NCI-H2107 treated with DMSO at 0.1 percent for 48 hours (cell line): Measurements from ENCODE around the gene ADGRD2.
A peak's percentile ranks its signal among the peaks of the same experiment; 100 is the strongest.

Source experiments
- DNase-seq: peaks from one replicate; lab custom pipeline; 2025; ENCODE audit not compliant: unreplicated experiment; lab: John Stamatoyannopoulos, UW

ADGRD2 gene

GRCh38 chr9:124436320-124436719, 13.9 kb upstream of the ADGRD2 start:
- DNase-seq: no peak

- DNase-seq: peak; percentile 2
Measured at GRCh38 chr9:124437086-124437485, 13.2 kb upstream of the ADGRD2 start.

- no peak for DNase-seq
Measured at GRCh38 chr9:124438091-124438490, 12.2 kb upstream of the ADGRD2 start.

- no peak for DNase-seq
Measured at GRCh38 chr9:124439086-124439485, 11.2 kb upstream of the ADGRD2 start.

DNA sequence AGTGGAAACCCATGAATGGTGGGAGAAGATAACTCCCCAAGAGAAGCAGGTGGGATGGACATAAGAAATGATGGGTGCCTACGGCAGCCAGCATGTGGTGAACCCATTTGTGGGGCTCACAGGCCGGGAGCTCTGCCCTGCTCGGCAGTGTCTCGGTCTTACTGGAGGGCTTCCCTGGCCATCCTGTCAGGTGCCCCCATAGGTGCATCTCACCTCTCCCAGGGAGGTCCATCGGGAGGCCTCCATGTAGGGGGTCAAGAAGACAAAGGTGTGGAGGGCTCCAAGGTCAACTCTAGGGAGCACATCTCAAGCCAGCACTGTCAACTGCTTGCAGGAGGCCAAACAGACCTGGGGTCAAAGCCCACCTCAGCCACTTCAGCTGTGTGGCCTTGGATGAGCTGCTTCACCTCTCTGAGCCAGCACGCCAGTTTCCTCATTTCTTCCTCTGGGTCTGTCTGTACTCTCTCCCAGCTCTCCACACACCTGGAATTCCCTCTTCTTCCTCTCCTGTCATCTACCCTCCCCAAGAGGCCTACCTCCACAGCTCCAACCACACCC, 10.5 kb upstream of the ADGRD2 start:
- no peak for DNase-seq

DNA sequence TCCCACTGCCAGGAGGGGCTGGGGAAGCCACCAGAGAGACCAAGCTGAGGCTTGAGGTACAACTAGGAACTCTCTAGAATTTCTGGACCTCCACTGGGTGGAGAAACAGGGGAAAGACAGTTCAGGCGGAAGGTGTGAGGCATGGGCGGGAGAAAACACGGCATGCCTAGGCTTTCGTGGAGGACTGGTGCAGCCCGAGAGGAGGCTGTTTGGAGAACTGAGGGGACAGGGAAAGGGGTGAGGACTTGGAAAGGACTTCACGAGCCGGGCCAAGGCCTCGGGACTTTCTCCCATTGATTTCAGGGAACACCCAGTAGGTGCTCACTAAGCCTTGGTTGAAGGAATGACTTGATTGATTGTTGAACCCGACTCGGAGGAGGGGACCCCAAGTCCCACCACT, 9.5 kb upstream of the ADGRD2 start:
- DNase-seq: no peak

GRCh38 chr9:124441291-124441690, 9.0 kb upstream of the ADGRD2 start:
- no peak for DNase-seq

DNA sequence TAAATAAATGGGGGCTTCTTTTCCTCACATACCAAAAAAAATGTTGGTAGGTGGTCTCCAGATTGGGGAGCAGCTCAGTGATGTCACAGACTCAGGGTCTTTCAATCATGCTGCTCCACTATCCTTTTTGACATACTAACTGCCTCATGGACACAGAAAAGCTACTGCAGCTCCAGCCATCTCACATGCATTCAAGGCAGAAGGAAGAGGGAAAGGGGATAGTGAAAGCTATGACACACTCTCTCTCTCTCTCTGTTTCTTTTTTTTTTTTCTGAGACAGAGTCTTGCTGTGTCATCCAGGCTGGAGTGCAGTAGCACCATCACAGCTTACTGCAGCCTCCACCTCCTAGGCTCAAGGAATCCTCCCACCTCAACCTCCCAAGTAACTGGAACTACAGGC, 7.9 kb upstream of the ADGRD2 start:
- no peak for DNase-seq

GRCh38 chr9:124442826-124443225, 7.4 kb upstream of the ADGRD2 start:
- peak; percentile 2 for DNase-seq

- no peak for DNase-seq
Measured at GRCh38 chr9:124443625-124444024, 6.6 kb upstream of the ADGRD2 start.

DNA sequence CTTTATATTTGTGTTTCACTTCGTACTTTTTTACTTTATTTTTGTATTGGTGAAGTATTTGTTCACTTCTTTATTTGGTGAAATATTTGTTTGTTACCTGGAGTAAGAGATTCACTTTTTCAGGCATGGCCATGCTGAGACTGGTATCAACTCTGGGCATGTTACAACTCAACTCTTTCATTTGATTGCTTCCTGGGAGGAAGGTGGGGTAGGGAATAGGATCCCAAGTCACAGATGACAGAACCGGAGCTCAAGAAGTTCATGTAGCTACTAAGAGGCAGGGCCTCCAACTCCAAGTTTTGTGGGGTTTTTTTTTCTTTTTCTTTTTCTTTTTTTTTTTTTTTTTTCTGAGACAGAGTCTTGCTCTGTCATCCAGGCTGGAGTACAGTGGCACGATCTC, 6.1 kb upstream of the ADGRD2 start:
- no peak for DNase-seq

GRCh38 chr9:124447297-124447661, 3.0 kb upstream of the ADGRD2 start:
- DNase-seq: no peak

- no peak for DNase-seq
Measured at GRCh38 chr9:124448019-124448418, 2.2 kb upstream of the ADGRD2 start.

GRCh38 chr9:124449381-124450151, 685 bp upstream of the ADGRD2 start:
- no peak for DNase-seq

DNA sequence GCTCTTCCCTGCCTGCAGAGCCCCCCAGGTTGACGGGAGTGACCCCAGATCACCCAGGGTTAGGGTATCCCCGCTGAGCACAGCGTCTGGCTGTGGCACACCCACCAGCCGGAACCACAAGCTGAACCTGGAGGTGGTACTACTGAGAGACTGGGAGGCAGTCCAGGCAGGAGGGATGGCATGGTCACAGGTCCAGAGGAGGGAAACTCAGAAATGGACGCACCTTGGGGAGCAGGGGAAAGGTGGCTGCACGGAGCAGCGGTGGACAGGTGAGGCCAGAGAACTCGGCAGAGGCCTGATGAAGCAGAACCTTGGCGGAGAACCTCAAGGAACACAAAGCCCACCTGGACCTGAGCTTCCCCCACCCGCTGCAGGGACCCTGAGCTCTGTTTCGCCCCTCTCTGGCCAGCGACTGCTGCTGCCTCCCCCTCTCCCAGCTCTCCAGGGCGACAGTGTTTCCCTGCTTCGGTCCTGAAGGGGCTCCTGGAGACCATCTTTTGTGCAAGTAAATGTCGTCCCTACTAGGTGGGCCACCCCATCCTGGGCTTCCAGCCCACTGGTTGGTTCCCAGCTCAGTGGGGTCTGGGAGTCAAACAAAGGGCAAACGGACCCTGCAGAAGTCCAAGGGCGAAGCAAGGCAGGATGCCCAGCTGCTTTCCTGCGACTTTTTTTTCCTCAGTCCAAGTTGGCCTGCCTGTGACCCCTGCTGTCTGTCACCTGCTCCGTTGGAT, 845 bp downstream of the ADGRD2 start:
- DNase-seq: no peak

DNA sequence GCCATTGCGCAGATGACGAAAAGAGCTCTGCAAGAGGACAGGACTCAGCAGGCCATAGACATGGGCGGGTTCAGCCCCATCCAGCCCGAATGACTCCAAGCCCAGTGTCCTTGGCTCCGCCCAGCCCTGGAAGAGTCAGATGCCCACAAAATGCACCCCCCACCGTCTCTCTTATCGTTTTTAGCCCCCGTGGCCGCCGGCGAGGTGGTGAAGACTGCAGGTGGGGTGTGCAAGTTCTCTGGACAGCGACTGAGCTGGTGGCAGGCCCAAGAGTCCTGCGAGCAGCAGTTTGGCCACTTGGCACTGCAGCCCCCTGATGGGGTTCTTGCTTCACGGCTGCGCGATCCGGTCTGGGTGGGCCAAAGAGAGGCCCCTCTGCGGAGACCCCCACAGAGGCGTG, 2.1 kb downstream of the ADGRD2 start:
- no peak for DNase-seq

- DNase-seq: no peak
Measured at GRCh38 chr9:124452841-124453585, 2.8 kb downstream of the ADGRD2 start.

DNA sequence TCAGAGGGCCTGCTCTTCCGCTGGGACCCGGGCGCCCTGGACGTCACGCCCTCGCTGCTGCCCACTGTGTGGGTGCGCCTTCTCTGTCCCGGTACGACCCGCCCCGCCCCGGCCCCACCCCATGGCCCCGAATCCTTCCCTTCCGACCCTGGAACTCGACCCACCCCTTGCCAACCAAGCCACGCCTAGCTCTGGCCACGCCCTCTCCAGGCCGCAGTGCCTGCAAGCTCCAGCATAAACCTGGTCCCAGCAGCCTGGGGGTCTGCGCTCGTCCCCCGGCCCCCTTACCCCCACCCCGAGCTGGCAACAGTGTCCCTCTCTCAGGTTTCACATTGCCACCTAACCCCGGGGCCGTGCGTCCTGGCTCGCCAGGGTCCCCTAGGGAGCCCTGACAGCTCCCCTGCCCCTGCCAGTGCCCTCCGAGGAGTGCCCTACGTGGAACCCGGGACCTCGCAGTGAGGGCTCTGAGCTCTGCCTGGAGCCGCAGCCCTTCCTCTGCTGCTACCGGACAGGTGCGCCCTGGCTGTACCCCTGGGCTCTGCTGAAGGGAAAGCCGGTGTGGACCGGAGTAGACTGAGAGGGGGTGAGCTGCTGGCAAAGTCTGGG, 3.4 kb downstream of the ADGRD2 start:
- DNase-seq: no peak

DNA sequence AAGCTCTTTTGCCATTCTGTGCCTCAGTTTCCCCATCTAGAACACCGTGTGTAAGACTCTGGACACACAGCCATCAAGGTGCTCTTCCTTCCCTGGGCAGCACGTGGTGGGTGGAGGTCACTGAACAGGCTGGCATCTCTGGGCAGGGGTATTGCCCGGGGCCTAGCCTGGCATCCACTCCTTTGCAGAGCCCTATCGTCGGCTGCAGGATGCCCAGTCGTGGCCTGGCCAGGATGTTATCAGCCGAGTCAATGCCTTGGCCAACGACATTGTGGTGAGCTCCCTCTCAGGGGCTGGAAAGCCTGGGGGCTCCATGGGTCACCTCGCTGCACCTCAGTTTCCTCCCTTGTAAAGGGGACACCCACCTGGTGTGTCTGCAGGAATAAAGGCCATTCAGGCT, 4.0 kb downstream of the ADGRD2 start:
- DNase-seq: no peak

GRCh38 chr9:124454791-124455443, 4.7 kb downstream of the ADGRD2 start:
- DNase-seq: no peak

DNA sequence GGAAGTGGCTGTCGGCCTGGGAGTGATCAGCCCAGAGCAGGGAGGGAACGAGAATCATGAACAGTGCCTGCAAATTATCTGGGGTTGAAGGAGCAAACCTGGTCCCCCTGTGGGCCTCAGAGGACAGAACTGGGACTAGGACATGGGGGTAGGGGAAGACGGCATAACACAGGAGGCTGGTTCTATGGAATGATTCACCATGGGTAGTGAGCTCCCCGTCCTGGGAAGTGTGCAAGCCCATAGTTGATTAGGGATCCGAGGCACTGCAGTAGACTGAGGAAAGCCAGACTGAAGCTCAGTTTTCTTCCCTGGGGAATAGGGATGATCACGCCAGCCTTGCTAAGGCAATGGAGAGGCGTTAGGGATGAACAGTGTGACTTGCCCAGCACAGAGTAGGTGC, 5.6 kb downstream of the ADGRD2 start:
- no peak for DNase-seq
